SK-N-SH (cell line): ENCODE results near the gene ZGPAT. TPM values are rescaled to one million over a fixed set of nuclear protein-coding genes. Genes with fewer than 3 reads are reported as not detected.

ENCODE experiments used
- CTCF ChIA-PET: fragments of 300-600, 350-600 bp; formaldehyde crosslinking; extraction: SDS; loops from one replicate; lab custom pipeline; 2021; lab: Yijun Ruan, JAX
- POLR2A ChIA-PET: fragments of 350-600 bp; sonication (Branson Sonifier 250); formaldehyde crosslinking; extraction: SDS; loops from one replicate; lab custom pipeline; 2020; ENCODE audit warnings: antibody characterized with exemption, inconsistent platforms; lab: Yijun Ruan, JAX
- DNase-seq: peaks from one replicate; pipeline ENCODE4 v3.0.0; 2012
- H2AFZ ChIP-seq: fragments of 200-600 bp; sonication (generic); 2 replicates; pipeline ENCODE4 v1.8.1; 2016; ENCODE audit warnings: antibody characterized with exemption, mild to moderate bottlenecking, low read depth
- H3F3A ChIP-seq: fragments of 200-600 bp; sonication (generic); replicated peaks from 2 replicates; pipeline ENCODE3; 2016; ENCODE audit warnings: antibody characterized with exemption, mild to moderate bottlenecking; ENCODE audit not compliant: insufficient read depth
- H3K27ac ChIP-seq, 2 experiments: fragments of 200-500 bp in 1 of 2; fragments of 200-600 bp in 1 of 2; sonication (Bioruptor generic) in 1 of 2; sonication (generic), shearing (Covaris generic) in 1 of 2; 2 replicates each; pipeline versions ENCODE4 v1.5.1 to v1.6.1; 2014 to 2016; ENCODE audit warnings: low read depth in 2 of 2, inconsistent platforms in 1 of 2, low read length in 1 of 2, mild to moderate bottlenecking in 1 of 2, mixed read lengths in 1 of 2
- H3K27me3 ChIP-seq: fragments of 200-600 bp; sonication (generic), shearing (Covaris generic); 2 replicates; pipeline ENCODE4 v1.6.1; 2016; ENCODE audit warnings: mixed run types; ENCODE audit not compliant: insufficient read depth
- H3K36me3 ChIP-seq, 2 experiments: fragments of 200-500 bp in 1 of 2; fragments of 200-600 bp in 1 of 2; sonication (Bioruptor generic) in 1 of 2; sonication (generic) in 1 of 2; replicated peaks in 1 of 2; 2 replicates each; pipeline versions ENCODE3 to v1.5.1; 2014 to 2016; ENCODE audit warnings: low read length in 1 of 2, mild to moderate bottlenecking in 1 of 2; ENCODE audit not compliant: insufficient read depth in 2 of 2, control insufficient read depth in 1 of 2
- H3K4me1 ChIP-seq, 2 experiments: fragments of 200-500 bp in 1 of 2; fragments of 200-600 bp in 1 of 2; sonication (Bioruptor generic) in 1 of 2; sonication (generic), shearing (Covaris generic) in 1 of 2; 2 replicates each; pipeline versions ENCODE4 v1.5.1 to v1.6.1; 2014 to 2016; ENCODE audit warnings: low read depth in 1 of 2, low read length in 1 of 2, mixed run types in 1 of 2; ENCODE audit not compliant: insufficient read depth in 2 of 2, control insufficient read depth in 1 of 2
- H3K4me2 ChIP-seq: fragments of 200-600 bp; sonication (generic), shearing (Covaris generic); 2 replicates; pipeline ENCODE4 v1.6.1; 2017; ENCODE audit warnings: mixed run types
- H3K4me3 ChIP-seq, 2 experiments: fragments of 200-500 bp in 1 of 2; fragments of 200-600 bp in 1 of 2; sonication (Bioruptor generic) in 1 of 2; sonication (generic), shearing (Covaris generic) in 1 of 2; 2 replicates each; pipeline versions ENCODE4 v1.5.1 to v1.8.1; 2014 to 2016; ENCODE audit warnings: low read depth in 2 of 2, inconsistent platforms in 1 of 2, low read length in 1 of 2, mild to moderate bottlenecking in 1 of 2, mixed read lengths in 1 of 2, moderate library complexity in 1 of 2
- H3K79me2 ChIP-seq: fragments of 200-600 bp; sonication (generic); 2 replicates; pipeline ENCODE4 v1.8.1; 2017; ENCODE audit warnings: mild to moderate bottlenecking; ENCODE audit not compliant: insufficient read depth
- H3K9ac ChIP-seq: fragments of 200-600 bp; sonication (generic); 2 replicates; pipeline ENCODE4 v1.6.1; 2017; ENCODE audit warnings: mixed run types
- H3K9me2 ChIP-seq: fragments of 200-600 bp; sonication (generic); 2 replicates; pipeline ENCODE4 v1.6.1; 2017; ENCODE audit warnings: mixed run types
- H3K9me3 ChIP-seq: fragments of 200-600 bp; sonication (generic); 2 replicates; pipeline ENCODE4 v1.6.1; 2017; ENCODE audit warnings: mixed run types, mild to moderate bottlenecking, moderate library complexity
- H4K20me1 ChIP-seq: fragments of 200-600 bp; sonication (generic); 2 replicates; pipeline ENCODE4 v1.6.1; 2017; ENCODE audit warnings: mild to moderate bottlenecking, mixed run types; ENCODE audit not compliant: insufficient read depth
- ELF1 ChIP-seq: IDR thresholded peaks from 2 replicates; pipeline ENCODE4 v1.4.0; 2012
- FOSL2 ChIP-seq: IDR thresholded peaks from 2 replicates; pipeline ENCODE4 v1.4.0; 2012; ENCODE audit warnings: low read depth, mild to moderate bottlenecking, moderate library complexity, borderline replicate concordance
- FOXJ3 ChIP-seq: sonication (generic); formaldehyde crosslinking; IDR thresholded peaks from 2 replicates; pipeline ENCODE4 v1.5.1; 2020; ENCODE audit warnings: mild to moderate bottlenecking, missing genetic modification reagents
- FOXM1 ChIP-seq: IDR thresholded peaks from 2 replicates; pipeline ENCODE4 v1.4.0; 2012; ENCODE audit warnings: low read depth, mild to moderate bottlenecking
- GABPA ChIP-seq: IDR thresholded peaks from 2 replicates; pipeline ENCODE4 v1.4.0; 2012; ENCODE audit warnings: low read depth, mild to moderate bottlenecking
- GATA2 ChIP-seq: sonication (generic); formaldehyde crosslinking; IDR thresholded peaks from 2 replicates; pipeline ENCODE4 v1.5.0; 2020; ENCODE audit warnings: mild to moderate bottlenecking, missing genetic modification reagents
- IRF3 ChIP-seq: fragments of 150-350 bp; IDR thresholded peaks from 2 replicates; pipeline ENCODE4 v1.6.1; 2016; ENCODE audit warnings: mild to moderate bottlenecking, low read depth, low read length
- JUND ChIP-seq: IDR thresholded peaks from 2 replicates; pipeline ENCODE4 v1.4.0; 2012
- MEF2A ChIP-seq: IDR thresholded peaks from 2 replicates; pipeline ENCODE4 v1.4.0; 2012; ENCODE audit warnings: low read depth, borderline replicate concordance
- MXI1 ChIP-seq: IDR thresholded peaks from 2 replicates; pipeline ENCODE4 v1.6.1; 2012; ENCODE audit warnings: mild to moderate bottlenecking, low read depth, low read length, improper control_type of control experiment
- NFIC ChIP-seq: IDR thresholded peaks from 2 replicates; pipeline ENCODE4 v1.4.0; 2012; ENCODE audit warnings: borderline replicate concordance
- PBX3 ChIP-seq: IDR thresholded peaks from 2 replicates; pipeline ENCODE4; 2012
- POLR2AphosphoS5 ChIP-seq: IDR thresholded peaks from 2 replicates; pipeline ENCODE4 v1.6.1; 2012; ENCODE audit warnings: low read depth, low read length
- RAD21 ChIP-seq: IDR thresholded peaks from 2 replicates; pipeline ENCODE4 v1.6.1; 2012; ENCODE audit warnings: mild to moderate bottlenecking, low read length
- REST ChIP-seq: IDR thresholded peaks from 2 replicates; pipeline ENCODE4 v1.6.1; 2012; ENCODE audit warnings: mild to moderate bottlenecking, low read depth, low read length, moderate library complexity
- SIN3A ChIP-seq: IDR thresholded peaks from 2 replicates; pipeline ENCODE4 v1.6.1; 2012; ENCODE audit warnings: low read depth, mild to moderate bottlenecking, low read length, moderate library complexity, borderline replicate concordance
- SMC3 ChIP-seq: IDR thresholded peaks from 2 replicates; pipeline ENCODE4 v1.6.1; 2012; ENCODE audit warnings: low read depth, low read length, improper control_type of control experiment
- USF2 ChIP-seq: fragments of 150-350 bp; IDR thresholded peaks from 2 replicates; pipeline ENCODE4 v1.6.1; 2017; ENCODE audit warnings: antibody characterized with exemption, low read length, low read depth, borderline replicate concordance
- ZBTB33 ChIP-seq: IDR thresholded peaks from 2 replicates; pipeline ENCODE4 v1.4.0; 2012; ENCODE audit warnings: low read depth, borderline replicate concordance
- WGBS: methylation state at CpG from one replicate; pipeline ENCODE4 v1.1.6; 2017; ENCODE audit warnings: low lambda C conversion rate; 5-methylcytosine and 5-hydroxymethylcytosine counted together
- polyA plus RNA-seq, 3 experiments: library from polyadenylated mRNA; depleted of rRNA; stranded (reverse); fragments of >200 nt; gene quantifications; 2 replicates each; pipeline ENCODE4 v1.2.3, GENCODE V29; 2012

The ZGPAT gene
- polyA plus RNA-seq, 1 of the 3 experiments (the other 2 are of a cell fraction): 33.7 TPM

- DNase-seq: no peak
- Histone ChIP-seq H3K9me3 (no peaks in the 10 kb centered on the region), H3K4me3 (no peak overlapping the region), H3K4me1 (no peaks in the 10 kb centered on the region), H3K79me2 (no peaks in the 10 kb centered on the region), H3K27me3 (no peaks in the 10 kb centered on the region), H3K9me2 (no peaks in the 10 kb centered on the region), H3K36me3 (peaks cover 0 to 14% of the 10 kb centered on the region in 2 experiments), H4K20me1 (no peaks in the 10 kb centered on the region), H2AFZ (no peak overlapping the region), H3K9ac (no peak overlapping the region)
- ChIA-PET POLR2A (interaction anchor here (0.8 kb wide), 1 partner anchor 14 kb away, joined by 3 read pairs; no protein-coding TSS in a partner anchor), CTCF (no interaction called here)
- TF ChIP-seq JUND (no peak), POLR2AphosphoS5 (no peak)
- TF ChIP-seq, all 33 proteins: peak for 0
- Histone ChIP-seq H3K4me2 (no peak overlapping the region), H3F3A (no peaks in the 10 kb centered on the region), H3K27ac (no peak overlapping the region)
- WGBS: 97% methylated on average over 8 of the region's 14 CpGs
Observed at GRCh38 chr20:63673951-63674350, 33.9 kb upstream of the ZGPAT start.

GRCh38 chr20:63675681-63676368, 32.0 kb upstream of the ZGPAT start:
- no peak overlapping the region for H2AFZ ChIP-seq
- H3F3A ChIP-seq: no peaks in the 10 kb centered on the region
- DNase-seq: no peak
- WGBS: 91% methylated on average over 18 of the region's 20 CpGs
- no peak overlapping the region for H3K4me3 ChIP-seq
- no peak overlapping the region for H3K9ac ChIP-seq
- H3K9me2 ChIP-seq: no peaks in the 10 kb centered on the region
- ChIA-PET CTCF (no interaction called here), POLR2A (no interaction called here)
- peaks cover under 1 to 14% of the 10 kb centered on the region in 2 experiments for H3K36me3 ChIP-seq
- no peaks in the 10 kb centered on the region for H3K9me3 ChIP-seq
- H3K79me2 ChIP-seq: no peaks in the 10 kb centered on the region
- H3K4me1 ChIP-seq: no peaks in the 10 kb centered on the region
- no peaks in the 10 kb centered on the region for H3K27me3 ChIP-seq
- no peaks in the 10 kb centered on the region for H4K20me1 ChIP-seq
- no peak overlapping the region for H3K4me2 ChIP-seq
- H3K27ac ChIP-seq: no peak overlapping the region
- TF ChIP-seq ZBTB33 (no peak), PBX3 (no peak), USF2 (no peak), GATA2 (CRISPR knock-in tag) (no peak), IRF3 (no peak), MXI1 (no peak), NFIC (no peak), SIN3A (no peak), FOXM1 (no peak), REST (no peak), ELF1 (no peak), FOXJ3 (CRISPR knock-in tag) (no peak), RAD21 (no peak), SMC3 (no peak), MEF2A (no peak), GABPA (no peak), FOSL2 (no peak)
